DMS153 treated with DMSO at 0.1 percent for 48 hours (cell line): ENCODE measurements around the gene STAT3.
"Not testable (repeated sequence)": the region's sequence is repeated elsewhere in the genome, so short reads cannot be mapped to it uniquely, and the experiment has no call there.

Experiments
- DNase-seq: peaks from one replicate; lab custom pipeline; 2025; ENCODE audit not compliant: unreplicated experiment; lab: John Stamatoyannopoulos, UW

The STAT3 gene

GRCh38 chr17:42386777-42387657, 1.2 kb downstream of the STAT3 start:
- no peak for DNase-seq

GRCh38 chr17:42381898-42382297, 6.3 kb downstream of the STAT3 start:
- DNase-seq, result no peak

- no peak for DNase-seq
Measured at GRCh38 chr17:42380935-42381334, 7.3 kb downstream of the STAT3 start.

- peak; percentile 36 for DNase-seq
Measured at GRCh38 chr17:42378959-42379594, 9.2 kb downstream of the STAT3 start.

GRCh38 chr17:42378359-42378958, 9.8 kb downstream of the STAT3 start:
- no peak for DNase-seq

GRCh38 chr17:42373896-42374295, 14.3 kb downstream of the STAT3 start:
- DNase-seq, result no peak

GRCh38 chr17:42372142-42372541, 16.1 kb downstream of the STAT3 start:
- no peak for DNase-seq

GRCh38 chr17:42368797-42369561, 19.3 kb downstream of the STAT3 start:
- DNase-seq, result not testable (repeated sequence)

GRCh38 chr17:42368310-42368709, 19.9 kb downstream of the STAT3 start:
- DNase-seq, result not testable (repeated sequence)

- DNase-seq, result not testable (repeated sequence)
Measured at GRCh38 chr17:42366176-42367023, 21.8 kb downstream of the STAT3 start.

- DNase-seq, result no peak
Measured at GRCh38 chr17:42365136-42365535, 23.1 kb downstream of the STAT3 start.

GRCh38 chr17:42363767-42364585, 24.3 kb downstream of the STAT3 start:
- DNase-seq, result no peak

- no peak for DNase-seq
Measured at GRCh38 chr17:42363231-42363630, 25.0 kb downstream of the STAT3 start.

- no peak for DNase-seq
Measured at GRCh38 chr17:42362245-42362961, 25.8 kb downstream of the STAT3 start.

- DNase-seq, result no peak
Measured at GRCh38 chr17:42361781-42362186, 26.5 kb downstream of the STAT3 start.

GRCh38 chr17:42360388-42360787, 27.9 kb downstream of the STAT3 start:
- not testable (repeated sequence) for DNase-seq

- DNase-seq, result no peak
Measured at GRCh38 chr17:42359133-42359532, 29.1 kb downstream of the STAT3 start.

- DNase-seq, result no peak
Measured at GRCh38 chr17:42358434-42358833, 29.8 kb downstream of the STAT3 start.
